Panc1 (cell line): ENCODE results near the gene RAMP1. TPM values are rescaled to one million over a fixed set of nuclear protein-coding genes. Genes with fewer than 3 reads are reported as not detected.

Experiments used
- ATAC-seq: fragments of 200-7000 bp; cut with Tn5 transposase; 2 replicates; pipeline ENCODE4 v1.9.1; 2020; ENCODE audit warnings: mild to moderate bottlenecking, moderate library complexity
- BruUV-seq: library from RNA; stranded (reverse); fragments of 400-500 nt; replicated peaks from 2 replicates; lab custom pipeline; 2021; lab: Mats Ljungman, UMichigan
- CTCF ChIA-PET: fragments of 300-600 bp; sonication (Branson Sonifier 250); formaldehyde crosslinking; loops from one replicate; lab custom pipeline; 2022; ENCODE audit warnings: antibody characterized with exemption; lab: Charles Lee
- POLR2A ChIA-PET: fragments of 300-600 bp; sonication (Branson Sonifier 250); formaldehyde crosslinking; loops from one replicate; lab custom pipeline; 2022; ENCODE audit warnings: antibody characterized with exemption; lab: Charles Lee
- DNase-seq: peaks from one replicate; pipeline ENCODE4 v3.0.0-alpha.2; 2010; ENCODE audit warnings: low read depth, low spot score
- H3K27ac ChIP-seq: 2 replicates; pipeline ENCODE4 v1.5.1; 2011; ENCODE audit warnings: mild to moderate bottlenecking, low read length, inconsistent platforms
- H3K27me3 ChIP-seq: fragments of 200-500 bp; sonication (Bioruptor generic); 2 replicates; pipeline ENCODE4 v1.6.0; 2014; ENCODE audit warnings: low read length, inconsistent platforms; ENCODE audit not compliant: control insufficient read depth, insufficient read depth
- H3K36me3 ChIP-seq: fragments of 200-500 bp; sonication (Bioruptor generic); 2 replicates; pipeline ENCODE4 v1.5.1; 2014; ENCODE audit warnings: inconsistent platforms, mild to moderate bottlenecking, low read length, moderate library complexity; ENCODE audit not compliant: control insufficient read depth, insufficient read depth
- H3K4me1 ChIP-seq: 2 replicates; pipeline ENCODE4 v1.5.1; 2011; ENCODE audit warnings: inconsistent platforms, mild to moderate bottlenecking, low read length, moderate library complexity; ENCODE audit not compliant: control insufficient read depth, insufficient read depth
- H3K4me3 ChIP-seq, 2 experiments: 2 replicates each; pipeline ENCODE4 v1.5.1; 2011 to 2012; ENCODE audit warnings: low read depth in 2 of 2, low read length in 2 of 2, mild to moderate bottlenecking in 2 of 2, inconsistent platforms in 1 of 2, moderate library complexity in 1 of 2
- H3K9me3 ChIP-seq: fragments of 200-500 bp; sonication (Bioruptor generic); 2 replicates; pipeline ENCODE4 v1.5.1; 2014; ENCODE audit warnings: low read depth, mild to moderate bottlenecking, inconsistent platforms, low read length, moderate library complexity; ENCODE audit not compliant: control insufficient read depth, insufficient read depth
- POLR2AphosphoS5 ChIP-seq: IDR thresholded peaks from 2 replicates; pipeline ENCODE4 v1.6.1; 2012; ENCODE audit warnings: mild to moderate bottlenecking, low read depth, low read length, moderate library complexity
- SIN3A ChIP-seq: IDR thresholded peaks from 2 replicates; pipeline ENCODE4 v1.6.1; 2012; ENCODE audit warnings: low read depth, mild to moderate bottlenecking, low read length, moderate library complexity, borderline replicate concordance; ENCODE audit not compliant: insufficient read depth
- TCF7L2 ChIP-seq: IDR thresholded peaks from 2 replicates; pipeline ENCODE4 v1.6.1; 2011; ENCODE audit warnings: mild to moderate bottlenecking, low read depth, low read length, inconsistent platforms
- in situ Hi-C: cut with HindIII; loops from 2 replicates; pipeline ENCODE4 v1.10.0; 2016; ENCODE audit warnings: low sequenced_read_pairs, low pct_unique_long_range_greater_than_20kb
- intact Hi-C: fragments of 100-400 bp; cut with micrococcal nuclease; formaldehyde crosslinking; loops from one replicate; pipeline ENCODE4 v1.10.0; 2022; ENCODE audit not compliant: unreplicated experiment
- total RNA-seq: library from RNA; stranded (reverse); gene quantifications from one replicate; pipeline ENCODE4 v1.2.1, GENCODE V29; 2021; ENCODE audit not compliant: unreplicated experiment
- TF ChIP-seq, protein P1 (sequence below): fragments of 450-650 bp; IDR thresholded peaks from 2 replicates; pipeline ENCODE4 v1.5.1; 2017; ENCODE audit warnings: mild to moderate bottlenecking
- TF ChIP-seq, protein P2 (sequence below), 2 experiments: IDR thresholded peaks; 2 replicates each; pipeline ENCODE4 v1.6.1; 2011 to 2012; ENCODE audit warnings: low read depth in 2 of 2, control low read depth in 1 of 2, low read length in 1 of 2, mild to moderate bottlenecking in 1 of 2, moderate library complexity in 1 of 2; ENCODE audit not compliant: insufficient read depth in 1 of 2

RAMP1 gene
- total RNA-seq, 1 experiment from 2014 or later: 17.6 TPM

DNA sequence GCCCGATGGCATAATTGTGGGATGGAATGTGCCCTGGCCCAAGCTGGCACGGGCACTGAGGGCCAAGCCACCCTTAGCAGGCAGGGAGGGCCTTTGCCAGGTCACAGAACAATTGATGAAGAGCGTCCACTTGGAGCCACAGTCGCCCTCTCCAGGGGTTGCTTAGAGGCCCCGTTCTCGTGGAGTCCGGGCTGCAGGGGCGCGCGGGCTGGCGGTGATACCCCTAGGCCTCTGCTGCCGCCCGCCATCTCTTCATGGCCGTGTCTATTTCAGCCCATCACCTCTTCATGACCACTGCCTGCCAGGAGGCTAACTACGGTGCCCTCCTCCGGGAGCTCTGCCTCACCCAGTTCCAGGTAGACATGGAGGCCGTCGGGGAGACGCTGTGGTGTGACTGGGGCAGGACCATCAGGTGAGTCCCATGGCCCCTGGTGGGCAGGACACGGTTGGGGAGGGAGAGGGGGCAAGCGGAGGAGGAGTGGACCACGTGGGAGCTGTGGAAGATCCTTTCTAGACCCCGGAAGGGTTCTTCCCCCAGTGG lies 17.6 kb downstream of the RAMP1 start:
- Histone ChIP-seq H3K9me3 (no peaks in the 10 kb centered on the region), H3K27ac (no peak overlapping the region), H3K27me3 (no peaks in the 10 kb centered on the region), H3K36me3 (no peaks in the 10 kb centered on the region), H3K4me1 (peaks cover 21% of the 10 kb centered on the region), H3K4me3 (no peak overlapping the region)
- BruUV-seq: no TSS peak
- TF ChIP-seq SIN3A: no peak
- TF ChIP-seq, protein P1, sequence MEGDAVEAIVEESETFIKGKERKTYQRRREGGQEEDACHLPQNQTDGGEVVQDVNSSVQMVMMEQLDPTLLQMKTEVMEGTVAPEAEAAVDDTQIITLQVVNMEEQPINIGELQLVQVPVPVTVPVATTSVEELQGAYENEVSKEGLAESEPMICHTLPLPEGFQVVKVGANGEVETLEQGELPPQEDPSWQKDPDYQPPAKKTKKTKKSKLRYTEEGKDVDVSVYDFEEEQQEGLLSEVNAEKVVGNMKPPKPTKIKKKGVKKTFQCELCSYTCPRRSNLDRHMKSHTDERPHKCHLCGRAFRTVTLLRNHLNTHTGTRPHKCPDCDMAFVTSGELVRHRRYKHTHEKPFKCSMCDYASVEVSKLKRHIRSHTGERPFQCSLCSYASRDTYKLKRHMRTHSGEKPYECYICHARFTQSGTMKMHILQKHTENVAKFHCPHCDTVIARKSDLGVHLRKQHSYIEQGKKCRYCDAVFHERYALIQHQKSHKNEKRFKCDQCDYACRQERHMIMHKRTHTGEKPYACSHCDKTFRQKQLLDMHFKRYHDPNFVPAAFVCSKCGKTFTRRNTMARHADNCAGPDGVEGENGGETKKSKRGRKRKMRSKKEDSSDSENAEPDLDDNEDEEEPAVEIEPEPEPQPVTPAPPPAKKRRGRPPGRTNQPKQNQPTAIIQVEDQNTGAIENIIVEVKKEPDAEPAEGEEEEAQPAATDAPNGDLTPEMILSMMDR: no peak
- TF ChIP-seq TCF7L2: no peak
- TF ChIP-seq, protein P2, sequence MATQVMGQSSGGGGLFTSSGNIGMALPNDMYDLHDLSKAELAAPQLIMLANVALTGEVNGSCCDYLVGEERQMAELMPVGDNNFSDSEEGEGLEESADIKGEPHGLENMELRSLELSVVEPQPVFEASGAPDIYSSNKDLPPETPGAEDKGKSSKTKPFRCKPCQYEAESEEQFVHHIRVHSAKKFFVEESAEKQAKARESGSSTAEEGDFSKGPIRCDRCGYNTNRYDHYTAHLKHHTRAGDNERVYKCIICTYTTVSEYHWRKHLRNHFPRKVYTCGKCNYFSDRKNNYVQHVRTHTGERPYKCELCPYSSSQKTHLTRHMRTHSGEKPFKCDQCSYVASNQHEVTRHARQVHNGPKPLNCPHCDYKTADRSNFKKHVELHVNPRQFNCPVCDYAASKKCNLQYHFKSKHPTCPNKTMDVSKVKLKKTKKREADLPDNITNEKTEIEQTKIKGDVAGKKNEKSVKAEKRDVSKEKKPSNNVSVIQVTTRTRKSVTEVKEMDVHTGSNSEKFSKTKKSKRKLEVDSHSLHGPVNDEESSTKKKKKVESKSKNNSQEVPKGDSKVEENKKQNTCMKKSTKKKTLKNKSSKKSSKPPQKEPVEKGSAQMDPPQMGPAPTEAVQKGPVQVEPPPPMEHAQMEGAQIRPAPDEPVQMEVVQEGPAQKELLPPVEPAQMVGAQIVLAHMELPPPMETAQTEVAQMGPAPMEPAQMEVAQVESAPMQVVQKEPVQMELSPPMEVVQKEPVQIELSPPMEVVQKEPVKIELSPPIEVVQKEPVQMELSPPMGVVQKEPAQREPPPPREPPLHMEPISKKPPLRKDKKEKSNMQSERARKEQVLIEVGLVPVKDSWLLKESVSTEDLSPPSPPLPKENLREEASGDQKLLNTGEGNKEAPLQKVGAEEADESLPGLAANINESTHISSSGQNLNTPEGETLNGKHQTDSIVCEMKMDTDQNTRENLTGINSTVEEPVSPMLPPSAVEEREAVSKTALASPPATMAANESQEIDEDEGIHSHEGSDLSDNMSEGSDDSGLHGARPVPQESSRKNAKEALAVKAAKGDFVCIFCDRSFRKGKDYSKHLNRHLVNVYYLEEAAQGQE (IDR thresholded peaks at IDR 0.05; ENCODE audit: insufficient read depth in 1 of 2, low read depth in 2 of 2, low read length in 1 of 2): no peak
- TF ChIP-seq POLR2AphosphoS5: no peak
- CTCF ChIA-PET: no interaction called here
- DNase-seq (no peak), ATAC-seq (no peak)
- POLR2A ChIA-PET: no interaction called here
- intact Hi-C loops (no loop called here), in situ Hi-C loops (no loop called here)

DNA sequence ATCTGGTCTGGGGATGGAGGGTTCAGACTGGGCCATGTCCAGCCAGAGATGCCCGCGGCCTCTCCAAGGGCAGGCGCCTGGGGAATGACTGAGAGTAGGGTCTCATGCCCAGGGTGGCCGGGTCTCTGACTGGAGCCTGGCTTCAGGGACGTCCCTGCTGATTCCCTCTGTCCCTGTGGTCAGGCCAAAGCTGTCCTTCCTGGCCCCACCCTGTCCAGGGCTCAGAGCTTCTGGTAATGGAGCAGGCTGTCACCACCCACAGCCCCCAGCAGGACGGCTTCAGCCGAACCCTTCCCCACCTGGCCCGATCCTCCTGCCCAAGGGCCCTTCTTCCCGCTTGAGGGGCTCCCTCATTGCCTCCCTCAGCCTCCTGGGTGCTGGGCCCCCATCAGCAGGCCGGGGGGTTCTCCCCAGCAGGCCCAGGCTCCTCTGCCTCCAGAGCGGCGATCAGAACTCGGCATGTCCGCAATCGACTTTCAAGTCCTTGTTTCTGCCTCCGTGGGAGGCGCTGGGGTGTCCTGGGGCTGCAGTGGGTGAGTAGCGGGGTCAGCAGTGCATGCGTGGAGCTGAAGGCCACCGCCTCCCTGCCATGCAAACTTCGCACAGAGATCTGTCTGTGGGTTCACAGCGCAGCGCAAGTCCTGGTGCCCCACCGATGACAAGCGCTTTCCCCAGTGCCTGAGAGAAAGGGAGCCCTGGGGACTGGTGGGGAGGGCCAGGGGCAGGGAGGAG lies 18.3 kb downstream of the RAMP1 start:
- CTCF ChIA-PET: no interaction called here
- in situ Hi-C loops: no loop called here

More for the DNA sequence above, 18.3 kb downstream of the RAMP1 start:
- no peak for ATAC-seq
- TF ChIP-seq TCF7L2 (no peak), SIN3A (no peak), POLR2AphosphoS5 (no peak)
- TF ChIP-seq, protein P2 (IDR thresholded peaks at IDR 0.05; ENCODE audit: insufficient read depth in 1 of 2, low read depth in 2 of 2, low read length in 1 of 2): no peak
- TF ChIP-seq, protein P1: no peak
- no TSS peak for BruUV-seq
- Histone ChIP-seq H3K4me1 (peaks cover 21% of the 10 kb centered on the region), H3K36me3 (no peaks in the 10 kb centered on the region), H3K4me3 (no peak overlapping the region), H3K9me3 (no peaks in the 10 kb centered on the region), H3K27ac (no peak overlapping the region), H3K27me3 (no peaks in the 10 kb centered on the region)
- POLR2A ChIA-PET: no interaction called here
- intact Hi-C loops: no loop called here
- no peak for DNase-seq
